GM23338 (cell line): ENCODE measurements around the gene CLASRP.

Experiments
- EZH2 ChIP-seq: fragments of 200-600 bp; sonication (generic); IDR thresholded peaks from one replicate; pipeline ENCODE4 v1.8.0; 2017; ENCODE audit warnings: antibody characterized with exemption, mild to moderate bottlenecking, low read depth; ENCODE audit not compliant: unreplicated experiment
- JUNB ChIP-seq: IDR thresholded peaks from one replicate; pipeline ENCODE4 v1.6.1; 2016; ENCODE audit warnings: antibody characterized with exemption; ENCODE audit not compliant: unreplicated experiment
- TF ChIP-seq, protein P1 (sequence below), 2 experiments: fragments of 200-600 bp in 1 of 2; sonication (generic) in 1 of 2; conservative IDR thresholded peaks; 2 replicates each; pipeline versions ENCODE4 v1.5.1 to v1.6.1; 2016 to 2017; ENCODE audit warnings: antibody characterized with exemption in 2 of 2, low read depth in 2 of 2, mild to moderate bottlenecking in 2 of 2, moderate library complexity in 1 of 2

DNA sequence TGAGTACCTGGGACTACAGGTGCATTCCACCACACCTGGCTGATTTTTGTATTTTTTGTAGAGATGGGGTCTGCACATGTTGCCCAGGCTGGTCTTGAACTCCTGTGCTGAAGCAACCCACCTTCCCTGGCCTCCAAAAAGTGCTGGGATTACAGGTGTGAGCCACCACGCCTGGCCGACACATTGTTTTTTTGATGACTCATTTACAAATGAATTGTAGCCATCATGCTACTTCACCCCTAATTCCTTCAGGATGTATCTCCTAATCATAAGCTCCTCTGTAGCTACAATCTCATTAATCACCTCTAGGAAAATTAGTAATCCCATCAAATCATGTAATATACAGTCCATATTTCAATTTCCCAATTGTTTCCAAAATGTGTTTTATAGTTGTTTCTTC lies 19.7 kb upstream of the CLASRP start:
- TF ChIP-seq EZH2, result no peak
- TF ChIP-seq JUNB, result no peak
- TF ChIP-seq, protein P1, sequence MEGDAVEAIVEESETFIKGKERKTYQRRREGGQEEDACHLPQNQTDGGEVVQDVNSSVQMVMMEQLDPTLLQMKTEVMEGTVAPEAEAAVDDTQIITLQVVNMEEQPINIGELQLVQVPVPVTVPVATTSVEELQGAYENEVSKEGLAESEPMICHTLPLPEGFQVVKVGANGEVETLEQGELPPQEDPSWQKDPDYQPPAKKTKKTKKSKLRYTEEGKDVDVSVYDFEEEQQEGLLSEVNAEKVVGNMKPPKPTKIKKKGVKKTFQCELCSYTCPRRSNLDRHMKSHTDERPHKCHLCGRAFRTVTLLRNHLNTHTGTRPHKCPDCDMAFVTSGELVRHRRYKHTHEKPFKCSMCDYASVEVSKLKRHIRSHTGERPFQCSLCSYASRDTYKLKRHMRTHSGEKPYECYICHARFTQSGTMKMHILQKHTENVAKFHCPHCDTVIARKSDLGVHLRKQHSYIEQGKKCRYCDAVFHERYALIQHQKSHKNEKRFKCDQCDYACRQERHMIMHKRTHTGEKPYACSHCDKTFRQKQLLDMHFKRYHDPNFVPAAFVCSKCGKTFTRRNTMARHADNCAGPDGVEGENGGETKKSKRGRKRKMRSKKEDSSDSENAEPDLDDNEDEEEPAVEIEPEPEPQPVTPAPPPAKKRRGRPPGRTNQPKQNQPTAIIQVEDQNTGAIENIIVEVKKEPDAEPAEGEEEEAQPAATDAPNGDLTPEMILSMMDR (conservative IDR thresholded peaks at IDR 0.05; ENCODE audit: low read depth in 2 of 2), result no peak
